Dermis lymphatic vessel endothelial cell (primary cell): ENCODE measurements around the gene STARD8. TPM values are rescaled to one million over a fixed set of nuclear protein-coding genes. Genes with fewer than 3 reads are reported as not detected.

Source experiments
- total RNA-seq: library from RNA; depleted of rRNA; stranded (reverse); fragments of >200 nt; gene quantifications from 2 replicates; pipeline ENCODE4 v1.2.1, GENCODE V29; 2014

Gene STARD8, protein sequence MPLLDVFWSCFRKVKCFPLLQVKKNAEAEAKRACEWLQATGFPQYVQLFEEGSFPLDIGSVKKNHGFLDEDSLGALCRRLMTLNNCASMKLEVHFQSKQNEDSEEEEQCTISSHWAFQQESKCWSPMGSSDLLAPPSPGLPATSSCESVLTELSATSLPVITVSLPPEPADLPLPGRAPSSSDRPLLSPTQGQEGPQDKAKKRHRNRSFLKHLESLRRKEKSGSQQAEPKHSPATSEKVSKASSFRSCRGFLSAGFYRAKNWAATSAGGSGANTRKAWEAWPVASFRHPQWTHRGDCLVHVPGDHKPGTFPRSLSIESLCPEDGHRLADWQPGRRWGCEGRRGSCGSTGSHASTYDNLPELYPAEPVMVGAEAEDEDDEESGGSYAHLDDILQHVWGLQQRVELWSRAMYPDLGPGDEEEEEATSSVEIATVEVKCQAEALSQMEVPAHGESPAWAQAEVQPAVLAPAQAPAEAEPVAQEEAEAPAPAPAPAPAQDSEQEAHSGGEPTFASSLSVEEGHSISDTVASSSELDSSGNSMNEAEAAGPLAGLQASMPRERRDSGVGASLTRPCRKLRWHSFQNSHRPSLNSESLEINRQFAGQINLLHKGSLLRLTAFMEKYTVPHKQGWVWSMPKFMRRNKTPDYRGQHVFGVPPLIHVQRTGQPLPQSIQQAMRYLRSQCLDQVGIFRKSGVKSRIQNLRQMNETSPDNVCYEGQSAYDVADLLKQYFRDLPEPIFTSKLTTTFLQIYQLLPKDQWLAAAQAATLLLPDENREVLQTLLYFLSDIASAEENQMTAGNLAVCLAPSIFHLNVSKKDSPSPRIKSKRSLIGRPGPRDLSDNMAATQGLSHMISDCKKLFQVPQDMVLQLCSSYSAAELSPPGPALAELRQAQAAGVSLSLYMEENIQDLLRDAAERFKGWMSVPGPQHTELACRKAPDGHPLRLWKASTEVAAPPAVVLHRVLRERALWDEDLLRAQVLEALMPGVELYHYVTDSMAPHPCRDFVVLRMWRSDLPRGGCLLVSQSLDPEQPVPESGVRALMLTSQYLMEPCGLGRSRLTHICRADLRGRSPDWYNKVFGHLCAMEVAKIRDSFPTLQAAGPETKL
- 37.6 and 54.2 TPM in 2 replicates for total RNA-seq

DNA sequence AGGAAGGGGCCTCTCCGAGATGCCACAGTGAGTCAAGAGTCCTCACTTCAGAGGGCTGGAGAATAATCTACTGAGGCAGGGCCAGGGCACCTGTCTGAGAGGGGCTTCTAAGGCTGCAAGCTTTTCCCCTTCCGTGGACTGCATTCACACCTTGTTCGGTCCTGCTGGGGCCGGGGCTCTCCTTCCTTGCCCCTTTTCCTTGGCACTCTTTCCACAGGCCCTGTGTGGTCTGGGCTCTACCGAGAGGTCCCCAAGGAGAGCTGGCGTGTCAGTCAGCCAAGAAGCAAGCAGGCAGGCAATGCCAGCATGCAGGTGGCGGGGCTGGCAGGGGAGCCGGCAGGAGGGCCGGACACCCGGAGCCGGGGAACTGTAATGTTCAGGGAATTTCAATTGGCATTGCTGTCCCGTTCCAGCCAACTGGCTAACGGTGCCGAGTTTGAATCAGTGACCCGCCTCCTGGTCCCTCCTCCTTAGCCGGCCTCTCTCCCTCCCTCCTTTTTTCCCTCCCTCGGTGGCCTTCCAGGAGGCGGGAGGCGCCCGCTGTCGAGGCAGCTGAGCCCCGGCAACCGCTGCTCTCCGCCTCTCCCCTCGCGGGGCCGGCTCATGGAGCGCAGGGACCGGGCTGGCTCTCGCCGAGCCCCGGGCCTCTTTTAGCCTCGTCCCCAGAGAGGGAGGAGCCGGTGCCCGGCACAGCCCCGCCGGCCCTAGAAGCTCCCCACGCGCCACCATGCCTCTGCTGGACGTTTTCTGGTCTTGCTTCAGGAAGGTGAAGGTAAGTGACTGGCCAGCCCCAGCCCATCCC, at the start of gene STARD8:
Gene STARD8 (plus strand): TSS at position 511 of the 802 bp plus-strand sequence. CDS start 217 bp downstream, at position 728.

Other genes with a start within 250 kb of the STARD8 start
- 9.1 and 10.6 TPM in 2 replicates for gene OPHN1, start 214.2 kb upstream of the STARD8 start, total RNA-seq
- gene YIPF6, start 148.6 kb upstream of the STARD8 start, total RNA-seq: 18.7 and 21.7 TPM in 2 replicates
- gene EFNB1, start 181.4 kb downstream of the STARD8 start, total RNA-seq: 4.7 and 7.3 TPM in 2 replicates